Stimulated activated effector memory CD8-positive, alpha-beta T cell treated with anti-CD3 and anti-CD28 coated beads, Interleukin-12 subunit alpha, Interleukin-12 subunit beta, amount 100 ng/mL, for 72 hours (primary cell): Measurements from ENCODE around the gene GID4.
A peak's percentile ranks its signal among the peaks of the same experiment; 100 is the strongest.

Experiments
- ATAC-seq: fragments of 150-1000 bp; cut with Tn5 transposase; 2 replicates; pipeline ENCODE4 v1.10.0; 2021
- DNase-seq, 2 donors: peaks; one replicate each; pipeline ENCODE4 v3.0.0; 2021 to 2022; ENCODE audit warnings: low spot score in 2 of 2
- H3K27ac Mint-ChIP-seq: one replicate; pipeline ENCODE4 v1.8.0; 2022; ENCODE audit warnings: mild to moderate bottlenecking, mixed read lengths
- H3K36me3 Mint-ChIP-seq: one replicate; pipeline ENCODE4 v1.8.0; 2022; ENCODE audit warnings: mild to moderate bottlenecking, mixed read lengths
- H3K4me1 Mint-ChIP-seq: one replicate; pipeline ENCODE4 v1.8.0; 2022; ENCODE audit warnings: mixed read lengths
- H3K4me3 Mint-ChIP-seq: one replicate; pipeline ENCODE4 v1.8.0; 2022; ENCODE audit warnings: mild to moderate bottlenecking, mixed read lengths
- H3K9me3 Mint-ChIP-seq: one replicate; pipeline ENCODE4 v1.8.0; 2022; ENCODE audit warnings: mixed read lengths

The GID4 gene

DNA sequence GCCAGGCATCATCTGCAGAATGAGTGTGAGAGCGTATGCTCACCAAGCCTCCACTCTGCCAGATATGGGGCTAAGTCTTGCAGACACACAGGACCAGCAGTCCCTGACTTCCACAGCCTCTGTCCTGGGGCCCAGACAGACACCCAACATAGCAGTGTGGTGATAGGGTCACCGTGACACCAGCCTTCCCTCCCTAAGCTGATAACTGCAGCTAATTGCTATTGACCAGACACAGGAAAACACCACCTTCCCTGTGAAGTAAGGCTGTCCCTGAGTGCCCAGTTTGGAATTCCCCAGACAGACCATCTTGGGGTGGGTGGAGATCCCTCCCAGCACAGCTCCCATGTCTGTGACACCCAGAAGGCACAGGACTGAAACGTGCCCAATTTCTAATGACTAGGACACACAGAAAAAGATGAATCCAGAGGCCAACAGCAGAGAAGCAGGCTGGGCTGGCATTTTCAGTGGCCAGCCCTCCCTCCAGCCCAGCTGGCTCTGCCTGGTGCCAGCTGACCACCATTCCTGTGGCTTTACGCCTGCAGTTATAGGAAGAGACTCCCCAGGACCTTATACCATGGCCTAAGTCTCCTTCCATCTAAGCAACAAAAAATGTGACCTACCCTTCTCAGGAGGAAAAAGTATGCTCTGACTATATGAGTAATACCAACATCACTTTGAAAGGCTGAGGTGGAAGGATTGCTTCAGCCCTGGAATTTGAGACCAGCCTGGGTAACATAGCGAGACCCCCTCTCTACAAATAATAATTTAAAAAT is 30.5 kb upstream of the GID4 start:
- ATAC-seq (peak; percentile 19), DNase-seq (no peak)
- Mint-ChIP-seq H3K36me3 (peaks cover 17% of the 10 kb centered on the region), H3K9me3 (no peaks in the 10 kb centered on the region), H3K4me3 (no peak overlapping the region), H3K4me1 (peaks cover 7% of the 10 kb centered on the region), H3K27ac (no peak overlapping the region)

DNA sequence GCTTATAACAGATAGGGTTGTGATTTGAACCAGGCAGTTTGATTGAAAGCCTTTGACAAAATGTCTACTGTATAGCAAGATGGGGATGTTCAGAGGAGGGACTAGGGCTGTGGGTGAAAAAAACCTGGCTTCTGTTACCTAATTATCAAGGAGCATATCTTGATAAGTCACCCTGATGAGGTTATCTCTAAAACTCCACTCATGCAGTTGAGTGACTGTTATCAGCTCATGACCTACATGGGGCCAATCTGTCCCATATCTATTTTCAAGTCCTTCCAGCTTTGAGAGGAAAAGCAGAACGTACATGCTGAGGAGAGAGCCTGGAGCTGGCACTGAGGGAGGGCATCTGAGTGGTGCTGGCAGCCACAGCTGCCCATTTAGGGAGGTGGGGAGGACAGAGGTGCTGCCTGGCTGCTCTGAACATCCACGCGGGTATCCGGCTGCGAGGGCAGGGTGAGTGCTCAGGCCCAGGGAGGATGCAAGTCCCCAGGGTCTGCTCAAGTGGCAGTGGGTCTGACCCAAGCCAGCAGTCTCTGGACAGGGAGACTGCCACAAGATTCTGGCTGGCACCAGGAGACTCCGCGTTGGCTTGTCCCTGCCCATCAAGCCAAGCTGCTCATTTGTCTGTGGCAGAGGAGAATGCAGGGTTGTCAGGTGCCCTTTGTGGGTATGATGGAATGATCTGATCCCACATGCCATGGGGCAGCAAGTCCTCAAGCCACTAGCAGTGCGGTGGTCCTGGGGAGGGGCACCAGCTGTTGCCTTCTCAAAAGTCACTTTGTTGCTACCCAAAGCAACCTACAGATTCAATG is 29.4 kb upstream of the GID4 start:
- peaks cover 7% of the 10 kb centered on the region for H3K4me1 Mint-ChIP-seq
- H3K36me3 Mint-ChIP-seq, result peaks cover 27% of the 10 kb centered on the region
- no peak for DNase-seq
- no peak for ATAC-seq
- no peak overlapping the region for H3K27ac Mint-ChIP-seq
- H3K9me3 Mint-ChIP-seq, result no peaks in the 10 kb centered on the region
- H3K4me3 Mint-ChIP-seq, result no peak overlapping the region

DNA sequence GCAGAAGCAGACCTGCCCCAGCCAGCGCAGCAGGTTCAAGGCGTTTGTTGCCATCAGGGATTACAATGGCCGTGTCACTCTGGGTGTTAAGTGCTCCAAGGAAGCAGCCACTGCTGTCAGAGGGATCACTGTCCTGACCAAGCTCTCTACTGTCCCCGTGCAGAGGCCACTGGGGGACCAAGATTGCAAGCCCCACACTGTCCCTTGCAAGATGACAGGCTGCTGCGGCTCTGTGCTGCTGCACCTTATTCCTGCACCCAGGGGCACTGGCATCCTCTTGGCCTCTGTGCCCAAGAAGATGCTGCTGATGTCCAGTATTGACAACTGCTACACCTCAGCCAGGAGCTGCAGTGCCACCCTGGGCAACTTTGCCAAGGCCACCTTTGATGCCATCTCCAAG is 27.9 kb upstream of the GID4 start:
- no peaks in the 10 kb centered on the region for H3K4me1 Mint-ChIP-seq
- H3K36me3 Mint-ChIP-seq, result peaks cover 33% of the 10 kb centered on the region
- ATAC-seq, result no peak

DNA sequence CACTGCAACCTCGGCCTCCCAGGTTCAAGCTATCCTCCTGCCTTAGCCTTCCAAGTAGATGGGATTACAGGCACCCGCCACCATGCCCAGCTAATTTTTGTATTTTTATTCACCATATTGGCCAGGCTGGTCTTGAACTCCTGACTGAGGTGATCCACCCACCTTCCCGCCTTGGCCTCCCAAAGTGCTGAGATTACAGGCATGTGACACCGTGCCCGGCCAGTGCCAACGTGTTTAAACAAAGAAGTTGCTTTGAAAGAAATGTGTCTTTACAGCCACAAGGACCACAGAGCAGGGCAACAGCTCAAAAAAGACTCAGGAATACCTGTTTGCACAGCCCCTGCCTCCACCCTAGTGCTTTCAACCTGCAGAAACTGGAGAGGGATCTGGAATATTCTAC is 25.2 kb upstream of the GID4 start:
- H3K36me3 Mint-ChIP-seq, result peaks cover 29% of the 10 kb centered on the region
- ATAC-seq, result no peak
- no peak overlapping the region for H3K4me3 Mint-ChIP-seq
- no peak for DNase-seq
- H3K27ac Mint-ChIP-seq, result no peak overlapping the region
- H3K9me3 Mint-ChIP-seq, result no peaks in the 10 kb centered on the region
- H3K4me1 Mint-ChIP-seq, result no peaks in the 10 kb centered on the region

More for the DNA sequence above, 27.9 kb upstream of the GID4 start:
- Mint-ChIP-seq H3K9me3 (no peaks in the 10 kb centered on the region), H3K4me3 (no peak overlapping the region), H3K27ac (no peak overlapping the region)
- no peak for DNase-seq

DNA sequence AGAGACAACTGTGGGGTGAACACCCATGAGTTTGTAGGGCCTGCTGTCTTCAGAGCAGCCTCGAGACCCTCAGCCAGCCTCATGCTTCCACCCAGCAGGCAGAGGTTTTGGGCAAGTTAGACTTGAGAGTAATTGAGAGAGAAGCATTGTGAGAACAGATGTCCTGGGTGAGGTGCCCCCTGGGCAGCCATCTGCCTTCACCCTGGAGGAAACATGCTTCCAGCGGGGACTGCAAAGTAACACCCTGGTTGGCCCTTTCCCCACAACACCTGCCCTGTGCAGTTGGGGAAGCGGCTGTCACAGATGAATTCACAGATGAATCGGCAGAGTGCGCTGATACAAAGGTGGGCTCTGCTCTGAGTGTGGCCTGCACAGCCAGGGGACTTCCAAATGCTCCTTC is 23.6 kb upstream of the GID4 start:
- H3K4me3 Mint-ChIP-seq, result no peak overlapping the region
- H3K9me3 Mint-ChIP-seq, result no peaks in the 10 kb centered on the region
- DNase-seq, result no peak
- no peak overlapping the region for H3K27ac Mint-ChIP-seq
- peaks cover 33% of the 10 kb centered on the region for H3K36me3 Mint-ChIP-seq
- no peaks in the 10 kb centered on the region for H3K4me1 Mint-ChIP-seq
- no peak for ATAC-seq

DNA sequence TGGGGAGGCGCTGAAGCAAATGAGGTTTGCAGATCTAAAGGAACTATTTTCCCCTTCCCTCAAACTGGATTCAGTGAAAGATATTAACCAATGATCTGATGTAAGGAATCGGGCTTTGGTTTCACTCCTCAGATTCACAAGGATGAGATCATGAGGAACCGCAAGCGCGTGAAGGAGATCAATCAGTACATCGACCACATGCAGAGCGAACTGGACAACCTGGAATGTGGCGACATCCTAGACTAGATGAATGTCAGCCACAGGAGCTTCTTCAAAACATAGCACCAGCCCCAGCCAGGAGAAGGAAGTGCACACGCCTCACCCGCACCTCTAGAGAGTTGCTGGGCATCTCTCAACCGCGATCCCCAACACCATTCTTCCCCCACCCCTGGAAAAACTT is 22.8 kb upstream of the GID4 start:
- ATAC-seq, result no peak
- Mint-ChIP-seq H3K9me3 (no peaks in the 10 kb centered on the region), H3K27ac (no peak overlapping the region), H3K4me3 (no peak overlapping the region), H3K4me1 (no peaks in the 10 kb centered on the region), H3K36me3 (peaks cover 41% of the 10 kb centered on the region)
- DNase-seq, result no peak

DNA sequence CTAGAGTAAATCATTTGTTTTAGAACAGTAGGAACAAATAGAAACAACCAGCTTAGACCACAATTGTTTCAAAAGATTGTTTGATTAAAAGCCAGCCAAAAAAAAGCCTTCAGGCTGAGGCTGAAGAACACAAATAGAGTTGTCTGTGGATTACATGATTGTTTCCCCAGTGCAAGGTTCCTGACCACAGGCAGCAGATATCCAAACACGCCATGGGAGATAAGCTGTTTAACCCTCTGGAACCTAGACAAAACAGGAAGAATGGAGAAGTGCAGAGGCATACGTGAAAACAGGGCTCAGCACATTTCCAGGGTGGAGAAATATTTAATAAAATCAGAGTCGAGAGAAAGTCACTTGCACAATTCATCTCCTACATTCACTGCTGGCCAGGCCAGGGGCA is 21.2 kb upstream of the GID4 start:
- DNase-seq (no peak), ATAC-seq (no peak)
- Mint-ChIP-seq H3K4me1 (no peaks in the 10 kb centered on the region), H3K36me3 (peaks cover 48% of the 10 kb centered on the region), H3K27ac (no peak overlapping the region), H3K4me3 (no peak overlapping the region), H3K9me3 (no peaks in the 10 kb centered on the region)

DNA sequence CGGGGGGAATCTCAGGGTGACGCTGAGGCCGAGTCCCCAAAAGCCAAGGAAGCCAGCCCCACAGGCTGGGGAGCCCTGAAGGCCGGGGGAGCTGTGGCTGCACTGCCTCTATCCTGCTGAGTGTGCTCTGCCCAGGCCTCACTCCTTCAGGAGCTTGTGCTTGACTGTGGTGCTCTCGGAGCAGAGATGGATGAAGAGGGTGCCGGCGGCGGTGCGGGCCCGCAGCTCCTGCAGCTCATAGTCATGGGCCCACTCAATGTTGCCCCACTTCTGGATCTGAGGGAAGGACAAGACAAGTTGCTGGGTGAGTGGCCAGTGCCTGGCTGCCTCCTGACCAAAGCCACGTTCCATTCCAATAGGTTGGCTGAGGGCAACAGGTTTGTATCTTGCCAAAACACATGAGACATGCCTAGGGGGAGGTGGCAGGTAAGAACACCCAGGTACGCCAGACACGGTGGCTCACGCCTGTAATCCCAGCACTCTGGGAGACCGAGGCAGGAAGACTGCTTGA is 20.7 kb upstream of the GID4 start:
- H3K9me3 Mint-ChIP-seq, result no peaks in the 10 kb centered on the region
- DNase-seq (no peak), ATAC-seq (no peak)
- H3K36me3 Mint-ChIP-seq, result peaks cover 48% of the 10 kb centered on the region
- no peak overlapping the region for H3K27ac Mint-ChIP-seq
- no peaks in the 10 kb centered on the region for H3K4me1 Mint-ChIP-seq
- H3K4me3 Mint-ChIP-seq, result no peak overlapping the region

DNA sequence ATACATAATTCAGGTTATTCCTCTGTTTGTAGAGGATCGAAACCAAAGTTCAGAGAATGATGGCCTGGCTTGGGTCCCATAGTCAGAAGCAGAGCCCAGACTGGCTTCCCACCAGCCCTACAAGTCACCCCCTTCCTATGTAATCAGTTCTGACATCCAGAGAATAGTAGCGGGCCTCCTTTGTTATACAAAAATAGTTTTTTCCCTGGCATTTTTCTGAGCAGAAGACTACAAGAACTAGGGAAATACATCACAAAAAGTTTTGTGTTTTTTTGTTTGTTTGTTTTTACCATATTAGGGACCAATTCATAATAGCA is 19.4 kb upstream of the GID4 start:
- Mint-ChIP-seq H3K4me1 (peaks cover 2% of the 10 kb centered on the region), H3K36me3 (peaks cover 46% of the 10 kb centered on the region), H3K9me3 (no peaks in the 10 kb centered on the region), H3K27ac (no peak overlapping the region), H3K4me3 (no peak overlapping the region)
- DNase-seq (no peak), ATAC-seq (no peak)

DNA sequence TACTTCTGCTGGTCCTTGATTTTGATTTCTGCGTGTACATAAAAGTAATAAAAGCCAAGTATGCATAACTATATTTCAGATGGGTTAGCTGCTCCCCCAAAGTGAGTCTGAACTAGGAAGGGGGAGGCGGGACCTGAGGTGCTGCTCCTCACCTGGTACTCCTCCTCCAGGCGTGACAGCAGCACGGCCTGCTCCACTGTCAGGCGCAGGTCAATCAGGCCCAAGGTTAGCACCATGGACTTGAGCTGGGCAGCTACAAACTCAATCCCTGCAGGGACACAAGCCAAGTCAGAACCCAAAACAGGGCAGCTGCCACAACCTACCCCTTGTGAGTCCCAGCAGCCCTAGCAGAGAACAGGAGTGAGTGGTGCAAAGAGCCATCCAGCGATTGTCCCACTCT is 18.2 kb upstream of the GID4 start:
- Mint-ChIP-seq H3K9me3 (no peaks in the 10 kb centered on the region), H3K27ac (no peak overlapping the region), H3K36me3 (peaks cover 55% of the 10 kb centered on the region), H3K4me1 (peaks cover 14% of the 10 kb centered on the region), H3K4me3 (no peak overlapping the region)
- DNase-seq, result no peak
- ATAC-seq, result no peak

DNA sequence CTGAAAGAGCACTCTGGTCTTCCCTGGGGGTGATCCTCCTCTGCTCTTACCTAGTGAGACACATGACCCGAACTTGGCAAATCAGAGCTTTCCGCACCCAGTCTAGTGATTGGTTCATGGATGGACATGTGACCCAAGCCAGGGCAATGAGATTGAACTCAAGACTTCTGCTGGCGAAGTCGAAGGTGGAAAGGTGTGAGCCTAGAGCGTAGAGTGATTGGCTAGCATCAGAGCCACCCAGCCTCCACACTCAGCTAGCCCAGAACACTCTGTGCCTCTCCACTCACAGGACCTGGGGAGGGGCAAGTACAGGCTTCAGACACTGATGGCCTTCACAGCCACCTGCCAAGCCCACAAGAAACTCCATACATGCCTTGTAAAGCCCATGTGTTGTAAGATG is 17.8 kb upstream of the GID4 start:
- H3K4me3 Mint-ChIP-seq, result no peak overlapping the region
- no peak overlapping the region for H3K27ac Mint-ChIP-seq
- no peaks in the 10 kb centered on the region for H3K9me3 Mint-ChIP-seq
- peaks cover 18% of the 10 kb centered on the region for H3K4me1 Mint-ChIP-seq
- DNase-seq (no peak), ATAC-seq (no peak)
- H3K36me3 Mint-ChIP-seq, result peaks cover 54% of the 10 kb centered on the region

DNA sequence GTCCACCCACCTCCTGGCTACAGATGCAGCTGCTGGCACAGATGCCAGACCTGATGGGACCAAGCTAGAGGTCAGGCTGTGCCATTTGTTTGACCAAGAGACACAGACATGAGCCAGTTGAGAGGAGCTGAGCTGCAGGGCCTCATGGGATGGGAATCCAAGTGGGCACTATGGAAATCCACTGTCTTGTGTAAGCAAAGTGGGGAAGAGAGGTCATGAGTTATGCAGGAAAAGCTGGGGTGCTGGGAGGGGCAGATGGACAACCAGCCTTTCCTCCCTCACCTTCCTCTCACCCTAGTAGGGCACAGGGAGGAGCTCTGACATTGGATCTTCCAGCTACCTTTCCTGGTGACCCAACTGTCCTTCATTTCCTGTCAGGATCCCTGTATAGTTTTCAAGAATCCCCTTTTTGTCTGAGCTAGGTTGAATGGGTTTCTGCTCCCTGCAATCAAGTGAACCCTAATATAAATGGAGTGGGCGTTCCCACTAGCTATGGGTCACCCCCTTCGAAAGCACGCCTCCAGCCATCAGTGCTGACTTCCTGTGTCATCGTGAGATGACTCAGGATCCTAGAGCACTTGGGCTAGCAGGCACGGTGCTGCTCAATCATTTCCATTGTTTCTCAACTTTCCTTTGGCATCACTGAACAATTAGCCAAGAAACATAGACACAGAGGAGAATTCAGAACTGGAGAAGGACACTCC is 13.8 kb upstream of the GID4 start:
- Mint-ChIP-seq H3K9me3 (no peaks in the 10 kb centered on the region), H3K36me3 (peaks cover 64% of the 10 kb centered on the region), H3K27ac (peak overlapping the region; percentile 83), H3K4me1 (peaks cover 22% of the 10 kb centered on the region), H3K4me3 (peak overlapping the region; percentile 50)
- ATAC-seq (peak; percentile 97), DNase-seq (peak in 1 of 2 donors; percentile 68)

DNA sequence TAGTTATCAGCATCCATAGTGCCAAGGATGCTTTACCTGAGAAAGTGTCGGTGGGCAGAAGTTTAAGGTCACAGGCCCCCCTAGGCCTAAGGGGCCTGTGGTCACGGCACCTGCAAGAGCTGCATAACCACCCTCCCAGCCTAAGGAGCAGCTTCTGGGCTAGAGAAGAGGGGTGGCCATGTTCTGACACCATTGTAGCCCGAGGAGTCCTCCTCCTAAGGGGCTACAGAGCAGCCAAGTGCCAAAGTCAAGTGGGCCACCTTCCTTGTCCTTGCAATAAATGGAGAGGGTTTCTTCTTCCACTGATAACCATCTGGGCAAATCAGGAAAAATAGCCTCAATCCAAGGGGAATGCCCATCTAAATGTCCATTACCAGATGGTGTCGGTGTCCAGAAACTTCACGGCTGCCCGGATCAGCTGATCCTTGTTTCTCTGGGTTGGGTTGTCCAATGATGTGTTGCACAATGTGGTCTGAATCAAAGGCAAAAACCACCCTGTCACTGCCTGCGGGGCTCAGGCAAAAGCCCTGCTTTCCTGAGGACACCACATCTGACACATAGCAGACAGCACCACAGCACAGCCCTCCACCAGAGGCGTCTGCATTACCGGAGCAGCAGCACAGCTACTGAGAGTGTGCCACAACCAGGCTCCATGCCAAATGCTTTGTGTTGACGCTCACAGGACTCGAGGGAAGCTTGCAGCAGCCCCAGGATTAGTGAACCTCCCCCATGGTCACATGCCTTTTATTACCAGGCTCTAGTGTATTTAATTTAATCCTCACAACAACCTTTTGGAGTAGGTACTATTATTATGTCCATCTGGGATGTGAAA is 13.0 kb upstream of the GID4 start:
- H3K27ac Mint-ChIP-seq, result peak overlapping the region; percentile 83
- DNase-seq, result peak in 1 of 2 donors; percentile 61
- H3K4me1 Mint-ChIP-seq, result peaks cover 22% of the 10 kb centered on the region
- peaks cover 56% of the 10 kb centered on the region for H3K36me3 Mint-ChIP-seq
- peak overlapping the region; percentile 50 for H3K4me3 Mint-ChIP-seq
- H3K9me3 Mint-ChIP-seq, result no peaks in the 10 kb centered on the region
- ATAC-seq, result peak; percentile 83

DNA sequence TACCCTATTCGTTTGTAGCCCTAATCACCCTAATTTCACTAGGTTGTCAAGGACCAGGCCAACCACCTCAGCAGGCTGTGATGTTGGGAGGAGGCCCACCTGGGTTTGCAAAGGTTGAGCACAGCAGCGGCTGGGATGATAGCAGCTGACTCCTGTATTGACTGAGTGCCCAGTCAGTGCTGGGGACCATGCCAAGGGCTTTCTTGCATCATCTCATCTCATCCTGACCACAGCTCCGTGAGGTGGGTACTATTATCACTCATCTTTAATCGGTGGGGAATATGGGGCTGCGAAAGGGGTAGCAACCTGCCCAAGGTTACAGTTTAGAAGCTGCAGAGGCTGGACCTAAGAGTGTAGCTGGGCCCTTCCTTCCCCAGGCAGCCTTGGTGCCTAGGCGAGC is 11.9 kb upstream of the GID4 start:
- DNase-seq (no peak), ATAC-seq (no peak)
- Mint-ChIP-seq H3K36me3 (peaks cover 49% of the 10 kb centered on the region), H3K4me1 (peaks cover 23% of the 10 kb centered on the region), H3K4me3 (no peak overlapping the region), H3K27ac (no peak overlapping the region), H3K9me3 (no peaks in the 10 kb centered on the region)
